Activated T-cell treated with anti-CD3 and anti-CD28 coated beads for 4 hours (primary cell): ENCODE measurements around the gene IFNA2.
"Not testable (repeated sequence)": the region's sequence is repeated elsewhere in the genome, so short reads cannot be mapped to it uniquely, and the experiment has no call there.

Experiments
- DNase-seq: peaks from one replicate; pipeline ENCODE4 v3.0.0-alpha.2; 2020

Gene IFNA2

DNA sequence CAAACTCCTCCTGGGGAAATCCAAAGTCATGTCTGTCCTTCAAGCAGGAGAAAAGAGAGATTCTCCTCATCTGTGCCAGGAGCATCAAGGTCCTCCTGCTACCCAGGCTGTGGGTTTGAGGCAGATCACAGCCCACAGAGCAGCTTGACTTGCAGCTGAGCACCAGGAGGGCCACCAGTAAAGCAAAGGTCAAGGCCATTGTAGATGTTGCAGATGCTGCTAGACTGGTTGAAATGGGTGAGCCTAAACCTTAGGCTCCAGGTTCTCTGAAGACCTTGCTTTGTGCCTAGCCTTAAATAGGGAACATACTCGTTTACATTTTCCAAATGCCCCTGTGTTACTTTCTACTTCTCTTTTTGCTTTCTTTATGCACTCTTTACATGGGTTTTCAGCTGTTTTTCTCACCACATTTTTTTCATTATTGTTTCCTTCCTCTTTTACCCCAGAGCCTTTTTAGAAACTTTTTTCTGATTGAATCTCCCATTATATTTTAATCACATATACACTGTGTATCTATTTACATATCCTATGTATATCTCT is at the start of gene IFNA2:
Gene IFNA2, minus strand, starts transcription at position 268 of the 540 bp plus-strand sequence. Its CDS starts 69 bp downstream, at position 199.
- no peak for DNase-seq

DNA sequence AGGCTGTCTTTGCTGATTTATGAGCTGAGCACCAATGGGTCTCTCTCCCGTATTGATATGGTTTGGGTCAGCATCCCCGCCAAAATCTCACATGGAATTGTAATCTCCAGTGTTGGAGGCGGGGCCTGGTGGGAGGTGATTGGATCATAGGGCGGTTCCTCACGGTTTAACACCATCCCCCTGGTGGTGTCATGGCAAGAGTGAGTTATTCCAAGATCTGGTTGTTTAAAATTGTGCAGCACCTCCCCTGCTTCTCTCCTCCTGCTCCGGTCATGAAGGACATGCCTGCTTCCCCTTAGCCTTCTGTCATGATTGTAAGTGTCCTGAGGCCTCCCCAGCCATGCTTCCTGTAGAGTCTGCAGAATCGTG is 49.8 kb upstream of the IFNA2 start:
- not testable (repeated sequence) for DNase-seq

DNA sequence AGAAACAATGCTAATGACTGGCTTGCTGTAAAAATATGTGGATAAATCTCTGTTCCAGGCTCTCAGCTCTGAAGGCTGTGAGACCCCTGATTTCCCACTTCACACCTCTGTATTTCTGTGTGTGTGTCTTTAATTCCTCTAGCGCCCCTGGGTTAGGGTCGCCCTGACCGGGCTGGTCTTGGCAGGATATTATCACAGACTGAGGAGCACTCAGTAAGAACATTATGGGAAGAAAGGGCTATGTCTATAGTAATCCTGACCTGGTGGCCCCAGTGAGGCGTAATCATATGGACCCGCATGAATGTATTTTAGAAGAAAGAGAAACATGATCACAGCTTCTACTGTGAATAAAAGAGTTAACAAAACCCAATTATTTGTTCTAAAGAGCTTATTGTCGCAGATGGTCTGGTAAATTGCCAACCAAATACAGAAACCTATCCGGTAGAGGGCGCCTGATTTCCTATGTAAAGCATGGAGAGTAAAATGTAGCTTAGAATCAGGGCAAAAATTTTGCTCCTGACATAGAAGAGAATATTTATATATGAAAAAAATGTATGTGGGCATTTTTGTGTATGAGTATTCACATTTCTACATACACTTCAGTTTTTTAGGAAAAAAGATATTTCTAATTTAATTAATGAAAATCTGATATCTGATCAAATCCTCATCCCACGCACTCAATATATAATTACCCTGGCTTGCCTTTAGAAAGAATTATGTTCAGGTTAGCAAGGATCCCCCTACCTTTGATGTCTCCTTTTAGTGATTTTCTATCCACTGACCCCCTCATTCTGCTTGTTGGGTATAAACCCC is 49.2 kb upstream of the IFNA2 start:
- peak; percentile 40 for DNase-seq

DNA sequence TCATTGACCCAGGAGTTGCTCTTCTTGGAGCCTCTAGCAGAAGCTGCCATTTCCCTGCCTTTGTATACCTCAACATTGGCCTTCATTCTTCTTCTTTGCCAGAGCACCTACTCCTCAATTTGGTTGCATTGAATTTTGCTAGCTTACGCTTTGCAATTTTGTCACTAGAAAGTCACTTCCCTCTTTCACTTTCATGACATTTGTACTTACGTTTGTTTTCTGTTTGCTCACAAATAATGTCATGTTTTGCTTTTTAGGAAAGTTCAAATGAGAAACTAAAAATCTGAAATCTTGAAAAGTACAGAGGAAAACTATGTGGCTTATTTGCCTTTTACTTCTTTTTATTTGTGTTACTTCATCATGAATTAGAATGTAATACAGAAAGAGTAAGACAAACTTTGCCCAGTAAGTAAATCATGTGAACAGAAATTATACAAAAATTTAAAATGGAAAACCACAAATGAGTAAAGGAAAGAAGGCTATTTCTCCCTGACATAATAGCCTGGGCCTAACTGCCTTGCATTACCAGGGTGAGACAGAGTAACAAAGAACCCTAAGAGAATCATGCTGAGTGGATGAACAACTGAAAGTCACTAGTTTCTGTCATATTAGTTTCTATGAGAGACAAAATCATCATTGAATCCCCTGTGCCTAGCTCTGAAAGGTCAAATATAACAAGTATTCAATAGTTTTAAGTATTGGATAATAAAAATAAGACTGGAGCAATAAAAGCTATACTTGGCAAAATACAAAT is 47.7 kb upstream of the IFNA2 start:
- DNase-seq = no peak

DNA sequence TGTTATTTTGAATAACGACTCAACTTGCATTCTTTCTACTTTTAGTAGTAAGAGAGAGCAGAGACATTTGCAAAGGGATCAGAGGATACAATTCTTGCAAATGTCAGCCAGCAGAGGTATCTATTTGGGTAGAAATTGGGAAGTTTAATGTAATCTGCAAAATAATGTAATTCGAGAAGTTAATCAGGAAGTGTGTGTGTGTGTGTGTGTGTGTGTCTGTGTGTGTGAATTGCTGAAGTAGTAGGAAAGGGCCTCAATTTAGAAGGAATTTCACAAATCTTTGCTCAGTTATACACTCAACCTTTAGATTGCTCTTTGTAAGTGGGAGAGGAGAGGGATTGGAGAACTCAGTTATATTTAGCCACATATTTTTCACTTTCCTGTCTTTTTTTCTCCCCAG is 44.0 kb upstream of the IFNA2 start:
- DNase-seq = no peak

DNA sequence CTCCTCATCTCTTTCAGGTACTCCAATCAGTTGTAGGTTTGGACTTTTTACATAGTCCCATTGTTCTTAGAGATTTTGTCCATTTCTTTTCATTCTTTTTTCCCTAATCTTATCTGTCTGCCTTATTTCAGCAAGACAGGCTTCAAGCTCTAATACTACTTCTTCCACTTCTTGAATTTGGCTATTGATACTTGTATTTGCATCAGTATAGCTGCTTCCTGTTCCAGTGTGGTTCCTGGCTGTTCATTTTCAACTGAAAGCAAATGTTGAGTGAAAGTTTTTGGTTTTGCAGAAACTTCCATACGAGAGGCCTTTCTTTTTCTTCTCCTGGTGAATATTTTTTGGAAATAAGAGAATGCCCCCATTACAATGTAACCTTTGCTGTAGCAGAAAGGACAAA is 43.0 kb upstream of the IFNA2 start:
- DNase-seq = no peak

DNA sequence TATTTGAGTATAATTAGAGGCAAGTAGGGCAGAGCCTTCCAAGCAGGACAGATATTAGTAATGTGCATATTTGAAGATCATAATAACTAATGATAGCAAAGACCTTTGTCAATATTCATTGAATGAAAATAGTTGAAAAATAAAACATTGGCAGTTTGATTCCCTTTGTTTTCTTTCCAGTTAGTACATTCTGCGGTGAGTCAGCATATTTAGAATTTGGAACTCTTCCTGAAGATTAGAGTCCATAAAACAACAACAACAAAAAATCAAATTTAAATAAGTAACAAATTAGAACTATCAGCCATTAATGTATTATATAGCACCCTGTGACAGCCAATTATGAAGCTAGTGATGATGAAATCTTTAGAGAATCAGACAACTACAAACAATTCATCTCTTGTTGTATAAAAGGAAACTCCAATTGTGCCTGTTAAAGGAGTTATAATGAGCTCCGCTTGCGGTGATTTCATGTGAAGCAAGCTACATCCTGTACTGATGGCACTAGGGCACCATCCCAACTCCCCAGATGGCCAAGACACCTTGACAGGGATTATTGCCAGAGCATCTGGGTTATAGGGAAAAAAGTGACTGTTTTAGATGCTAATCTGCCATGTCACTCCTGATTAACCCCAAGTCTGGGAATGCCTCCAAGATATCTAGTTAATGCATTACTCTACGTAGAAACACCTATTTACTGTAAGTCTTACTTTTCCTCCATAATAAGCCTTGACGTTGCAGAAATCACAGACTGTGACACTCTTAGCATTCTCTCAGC is 30.5 kb upstream of the IFNA2 start:
- no peak for DNase-seq

DNA sequence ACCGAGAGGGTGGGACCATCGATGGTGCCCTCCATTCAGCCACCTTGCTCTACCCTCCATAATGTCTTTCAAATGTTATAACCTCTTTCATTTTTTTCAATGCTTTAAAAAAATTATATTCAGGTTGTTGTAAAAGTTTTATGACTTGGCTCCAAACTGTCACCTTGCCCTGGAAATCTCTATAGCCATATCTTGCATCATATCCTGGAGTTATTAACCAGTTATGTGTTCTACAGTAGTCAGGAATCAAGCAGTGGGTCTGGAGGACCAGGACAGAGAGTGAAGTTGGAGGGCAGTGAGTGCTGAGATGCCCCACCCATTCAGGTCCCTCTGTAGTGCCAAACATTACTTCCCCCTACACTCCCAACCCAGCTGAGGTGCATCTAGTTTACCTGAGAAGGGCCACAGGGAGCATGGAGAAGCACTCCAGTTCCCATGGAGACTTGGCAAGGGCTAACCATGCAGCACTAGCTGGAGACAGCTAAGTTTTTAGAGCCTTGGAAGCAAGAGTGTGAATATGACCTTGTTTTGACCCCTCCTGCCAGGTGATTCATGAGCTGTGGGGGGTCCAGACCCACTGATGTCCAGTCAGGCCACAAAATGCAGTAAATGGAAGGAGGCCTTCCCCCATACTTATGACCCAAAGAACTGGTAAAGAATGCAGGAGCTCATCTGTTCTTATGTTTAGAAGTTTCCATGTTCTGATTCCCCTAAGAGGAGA is 29.2 kb upstream of the IFNA2 start:
- DNase-seq = no peak

DNA sequence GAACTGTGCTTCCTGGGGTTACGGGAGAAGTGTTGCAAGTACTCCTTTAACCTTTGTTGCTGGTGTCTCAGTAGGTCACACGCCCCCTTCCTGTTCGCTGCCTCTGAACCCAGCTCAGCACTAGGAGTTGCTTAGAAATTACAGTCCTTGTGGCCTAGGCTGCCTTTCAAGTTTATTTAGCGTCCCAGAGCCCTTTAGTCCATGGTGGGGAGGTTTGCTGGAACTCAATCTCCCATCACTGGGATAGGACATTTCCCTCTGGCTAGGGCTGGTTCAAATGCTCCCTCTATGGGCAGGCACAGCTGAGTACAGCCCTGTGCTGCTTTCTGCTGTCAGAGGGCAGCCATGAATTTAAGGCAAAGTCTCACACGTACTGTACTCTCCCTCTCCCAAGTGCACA is 28.4 kb upstream of the IFNA2 start:
- DNase-seq = no peak

DNA sequence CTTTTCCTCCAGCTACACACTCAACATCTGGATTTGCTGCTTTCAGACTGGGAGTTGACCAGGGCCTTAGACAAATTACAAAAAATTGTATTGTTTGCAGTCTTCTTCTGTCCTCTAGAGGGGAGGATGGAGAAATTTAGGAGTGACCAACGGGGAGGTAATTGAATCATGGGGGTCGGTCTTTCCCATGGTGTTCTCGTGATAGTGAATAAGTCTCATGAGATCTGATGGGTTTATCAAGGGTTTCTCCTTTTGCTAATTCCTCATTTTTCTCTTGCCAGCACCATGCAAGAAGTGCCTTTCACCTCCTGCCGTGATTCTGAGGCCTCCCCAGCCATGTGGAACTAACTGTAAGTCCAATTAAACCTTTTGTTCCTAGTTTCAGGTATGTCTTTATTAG is 28.0 kb upstream of the IFNA2 start:
- no peak for DNase-seq

DNA sequence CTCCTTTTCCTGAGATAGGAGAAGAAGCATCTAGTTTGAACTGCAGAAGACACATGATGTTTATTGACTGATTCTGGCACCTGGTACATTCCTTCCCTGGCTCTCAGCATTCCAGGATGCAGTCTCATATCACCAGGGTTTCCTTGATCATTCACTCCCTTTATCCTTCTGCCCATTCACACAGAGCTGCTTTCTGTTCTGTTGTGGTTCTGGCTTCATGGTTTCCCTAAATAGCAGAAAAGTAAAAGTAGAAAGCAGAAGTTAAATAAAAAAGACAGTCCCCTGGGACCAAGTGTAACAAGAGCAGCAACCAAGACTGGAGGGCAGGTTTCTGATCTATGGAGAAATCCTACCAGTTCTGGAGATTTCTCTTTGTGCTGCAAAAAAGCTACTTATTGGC is 26.9 kb upstream of the IFNA2 start:
- no peak for DNase-seq

DNA sequence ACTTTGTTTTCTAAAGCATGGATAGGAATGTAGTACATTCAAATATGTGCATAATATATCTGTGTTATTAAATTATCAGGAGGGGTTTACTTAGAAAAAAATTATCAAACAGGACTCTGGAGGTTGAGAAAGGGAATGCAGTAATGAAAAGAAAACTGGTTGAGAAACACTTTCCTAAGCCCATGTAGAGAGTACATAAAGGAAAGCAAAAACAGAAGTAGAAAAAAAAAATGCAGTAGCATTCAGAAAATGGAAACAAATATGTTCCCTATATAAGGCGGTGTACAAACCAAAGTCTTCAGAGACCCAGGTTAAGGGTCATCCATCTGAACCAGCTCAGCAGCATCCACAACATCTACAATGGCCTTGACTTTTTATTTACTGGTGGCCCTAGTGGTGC is 23.6 kb upstream of the IFNA2 start, which contains the start of gene IFNA8:
Gene IFNA8, plus strand, starts transcription at position 301 of the 400 bp plus-strand sequence. Its CDS starts 60 bp downstream, at position 361.
- no peak for DNase-seq

DNA sequence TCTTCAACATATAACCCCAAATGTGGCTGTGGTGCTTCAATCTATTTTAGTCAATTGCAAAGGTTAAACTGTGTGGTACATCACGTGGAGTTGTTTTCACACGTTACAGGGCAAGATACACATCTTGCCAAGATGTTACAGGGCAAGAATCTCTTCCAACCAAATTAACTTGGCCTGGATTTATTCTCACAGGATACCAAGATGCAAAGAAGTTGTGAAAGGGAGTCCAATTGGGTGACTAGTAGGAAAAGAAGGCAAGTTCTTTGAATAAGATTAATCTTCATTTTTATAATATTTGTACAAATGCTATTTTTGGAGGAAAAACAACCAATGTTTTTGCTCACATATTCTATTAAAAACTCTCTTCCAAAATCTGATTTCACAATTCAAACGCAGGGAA is 18.9 kb upstream of the IFNA2 start:
- no peak for DNase-seq

DNA sequence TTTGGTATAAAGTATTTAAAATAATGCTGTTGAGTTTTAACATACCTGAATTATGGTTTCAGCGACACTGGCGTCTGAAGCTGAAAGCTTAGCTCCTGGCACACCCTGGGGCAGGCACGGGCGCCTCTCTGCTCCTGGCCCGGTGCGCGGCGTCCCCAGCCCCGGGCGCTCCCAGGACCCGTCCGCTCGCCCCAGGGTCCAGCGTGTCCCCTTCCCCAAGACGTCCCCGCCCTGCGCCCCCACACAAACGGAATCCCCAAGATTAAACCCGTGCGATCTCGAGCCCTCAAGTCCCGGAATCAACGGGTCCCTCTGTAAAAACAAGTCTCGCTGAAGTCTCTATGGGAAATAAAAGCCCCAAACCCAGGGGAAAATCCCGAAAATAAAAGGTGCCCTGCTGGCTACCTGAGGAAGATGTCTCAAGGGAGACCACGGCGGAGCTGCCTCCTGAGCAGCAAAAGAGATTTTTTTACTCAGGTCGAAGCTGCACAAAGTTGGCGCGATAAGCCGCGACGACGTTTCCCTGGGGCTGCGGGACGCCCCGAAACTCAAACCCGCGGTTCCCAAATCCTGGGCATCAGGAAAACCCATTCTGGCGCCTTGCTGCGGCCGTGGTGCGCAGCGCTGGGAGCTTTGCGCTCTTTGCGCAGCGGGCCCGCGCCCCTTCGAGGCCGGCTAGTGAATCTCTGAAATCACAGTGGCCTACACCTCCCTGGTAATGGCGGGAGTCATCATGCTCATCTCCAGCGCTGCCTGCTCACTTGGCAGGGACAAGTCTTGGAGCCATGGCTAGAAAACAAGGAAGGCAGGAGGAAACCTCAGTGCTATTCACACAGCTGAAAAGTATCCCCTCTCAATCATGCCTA is 17.4 kb upstream of the IFNA2 start:
- no peak for DNase-seq

DNA sequence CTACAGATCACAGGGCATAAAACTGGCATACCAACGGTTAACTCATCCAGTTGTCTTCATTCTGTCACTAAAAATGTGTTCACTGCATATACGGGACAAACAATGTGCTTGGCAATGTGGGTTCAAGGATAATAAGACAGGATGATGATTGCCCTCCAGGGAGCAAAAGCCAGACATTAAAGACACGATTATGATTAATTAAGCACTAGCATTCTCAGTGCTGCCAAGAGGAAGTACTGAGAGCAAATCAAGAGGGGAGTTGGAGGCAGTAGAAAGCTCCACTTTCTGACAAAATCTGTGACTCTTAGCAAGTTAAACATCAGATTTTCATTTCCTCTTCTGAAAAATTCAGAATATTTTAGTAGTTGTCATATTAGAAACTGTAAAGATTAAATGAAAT is 14.8 kb upstream of the IFNA2 start:
- no peak for DNase-seq

DNA sequence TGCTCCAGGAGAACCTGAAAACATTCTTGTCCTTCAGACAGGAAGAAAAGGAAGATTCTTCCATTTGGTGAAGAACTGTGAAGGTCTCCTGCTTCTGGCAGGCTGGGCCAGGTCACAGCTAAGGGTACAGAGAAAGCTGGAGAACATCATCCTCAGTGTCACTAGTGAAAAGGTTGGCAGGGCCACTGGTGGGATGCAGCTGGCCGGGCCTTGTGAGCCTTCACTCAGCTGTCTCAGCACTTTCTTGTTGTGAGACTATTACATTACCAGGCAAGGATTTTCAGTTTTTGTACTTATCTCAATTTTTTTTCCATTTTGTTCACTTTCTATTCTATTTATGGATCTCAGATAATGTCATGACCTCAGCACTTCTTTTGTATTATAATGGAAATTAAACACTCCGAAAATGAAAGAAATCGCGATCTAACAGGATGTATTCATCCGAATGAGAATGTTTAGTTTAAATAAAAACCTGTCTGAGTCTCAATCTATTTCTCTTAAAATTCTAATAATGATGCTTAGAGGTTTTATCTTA is 13.8 kb upstream of the IFNA2 start:
- DNase-seq = no peak

DNA sequence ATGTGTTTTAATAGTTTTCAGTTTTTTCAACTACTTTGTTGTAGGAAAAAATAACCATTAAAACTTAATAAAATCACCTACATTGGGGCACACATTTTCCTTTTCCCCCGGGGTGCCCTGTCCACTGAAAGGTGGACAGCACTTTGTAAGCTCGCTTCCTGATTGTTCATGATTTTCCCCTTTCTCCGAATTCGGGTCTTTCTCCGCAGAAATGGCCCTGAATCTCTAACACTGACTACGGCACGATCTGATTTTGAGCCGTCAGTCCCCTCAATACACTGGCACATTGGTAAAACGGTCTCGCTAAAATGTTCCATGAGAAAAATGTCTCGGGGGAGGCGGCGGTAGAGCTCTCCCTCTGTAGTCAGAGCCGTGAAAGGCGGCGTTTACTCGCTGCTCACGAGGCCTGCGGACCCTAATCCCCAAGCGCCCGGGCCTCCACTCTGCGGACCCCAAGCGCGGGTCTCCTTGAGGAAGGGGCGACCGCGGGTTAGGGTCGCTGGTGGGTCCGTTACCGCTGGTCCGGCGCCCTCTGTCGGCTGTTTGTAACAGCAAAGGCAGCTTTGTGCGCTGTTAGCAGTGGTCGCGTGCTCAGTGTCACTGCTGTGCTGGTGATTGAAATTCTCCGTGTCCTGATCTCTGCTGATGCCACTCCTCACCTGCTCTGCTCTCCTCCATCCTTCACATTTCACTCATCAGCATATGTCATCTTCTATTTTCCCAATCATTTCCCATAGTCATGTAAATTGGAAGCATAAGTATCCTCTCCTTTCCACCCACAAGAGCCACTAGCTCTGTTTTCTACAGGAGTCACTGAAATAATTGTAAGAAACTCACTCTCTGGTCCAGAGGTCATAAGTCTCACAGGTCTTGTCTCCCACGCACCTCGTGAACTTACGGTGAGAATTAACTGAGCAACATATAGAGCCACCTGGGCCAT is 10.8 kb upstream of the IFNA2 start:
- peak; percentile 54 for DNase-seq

DNA sequence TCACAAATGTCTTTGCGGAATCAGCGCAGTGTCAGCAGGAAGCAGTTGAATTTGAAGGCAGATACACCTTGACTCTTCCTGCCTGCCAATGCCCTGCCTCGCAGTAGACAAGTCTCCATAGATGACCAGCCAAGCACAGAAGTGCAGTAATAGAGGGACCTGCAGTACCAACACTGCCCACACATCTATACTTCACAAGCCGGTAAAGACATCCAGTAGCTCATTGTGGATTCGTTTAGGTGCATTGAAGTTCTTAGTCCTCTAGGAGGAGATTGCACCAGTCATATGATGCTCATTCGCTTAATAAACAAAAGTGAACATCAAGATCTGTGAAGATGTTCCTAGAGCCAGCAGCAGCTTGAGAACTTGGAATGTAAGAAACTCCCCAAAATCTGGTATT is 7.1 kb upstream of the IFNA2 start:
- no peak for DNase-seq

DNA sequence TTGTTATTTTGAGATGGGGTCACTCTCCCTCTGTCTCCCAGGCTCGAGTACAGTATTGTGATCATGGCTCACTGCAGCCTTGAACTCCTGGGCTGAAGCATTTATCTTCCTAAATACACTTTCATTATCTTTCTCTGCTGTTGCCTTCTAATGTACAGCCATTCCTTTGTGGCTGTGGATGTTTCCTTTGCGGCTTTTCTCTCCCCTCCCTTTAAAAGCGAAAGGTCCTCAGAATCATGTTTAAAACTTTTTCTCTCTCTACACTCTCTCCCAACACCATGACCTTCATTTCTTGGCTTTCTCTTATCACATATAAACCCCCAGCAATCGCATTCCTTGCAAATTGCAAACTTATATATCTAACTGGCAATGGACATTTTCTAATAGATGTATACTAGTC is 1.6 kb downstream of the IFNA2 start:
- no peak for DNase-seq
